GM12878 (cell line): ENCODE data around the gene VCP. TPM values are rescaled to one million over a fixed set of nuclear protein-coding genes. Genes with fewer than 3 reads are reported as not detected.

ENCODE experiments used
- ATAC-seq: fragments of 200-7000 bp; cut with Tn5 transposase; 3 replicates; pipeline ENCODE4 v1.9.1; 2020; ENCODE audit warnings: mild to moderate bottlenecking, moderate library complexity
- BruUV-seq: library from RNA; stranded (reverse); fragments of 400-500 nt; replicated peaks from 2 replicates; lab custom pipeline; 2021; lab: Mats Ljungman, UMichigan
- CTCF ChIA-PET: fragments of 300-600 bp; sonication (Branson Sonifier 250); formaldehyde crosslinking; extraction: SDS; loops from one replicate; lab custom pipeline; 2021; ENCODE audit warnings: inconsistent platforms; lab: Yijun Ruan, JAX
- POLR2A ChIA-PET: fragments of 350-600 bp; formaldehyde crosslinking; extraction: SDS; loops from one replicate; lab custom pipeline; 2021; ENCODE audit warnings: inconsistent platforms; lab: Charles Lee
- RAD21 ChIA-PET: fragments of 300-600 bp; sonication (Branson Sonifier 250); formaldehyde crosslinking; loops from one replicate; lab custom pipeline; 2023; ENCODE audit warnings: antibody characterized with exemption; ENCODE audit not compliant: unreplicated experiment; lab: Charles Lee
- SMC1A ChIA-PET: fragments of 300-600 bp; sonication (Branson Sonifier 250); formaldehyde crosslinking; loops from one replicate; lab custom pipeline; 2023; ENCODE audit not compliant: unreplicated experiment, uncharacterized antibody; lab: Charles Lee
- DNase-seq: peaks from one replicate; pipeline ENCODE4 v3.0.0-alpha.2; 2011; ENCODE audit warnings: low read depth, low spot score
- FAIRE-seq: peaks from 3 replicates; lab custom pipeline; 2011; peaks lifted over from hg19 to GRCh38; lab: Jason Lieb, UNC
- H2AFZ ChIP-seq: 2 replicates; pipeline ENCODE4 v1.6.0; 2011; ENCODE audit warnings: low read depth, low read length, control low read depth; ENCODE audit not compliant: control insufficient read depth
- H3K27ac ChIP-seq: 2 replicates; pipeline ENCODE4 v1.5.1; 2011; ENCODE audit warnings: control low read depth; ENCODE audit not compliant: control insufficient read depth, insufficient read depth
- H3K27me3 ChIP-seq, 2 experiments: replicated peaks in 1 of 2; 2 replicates each; pipeline versions ENCODE4 v1.6.0 to v1.6.1; 2011; ENCODE audit warnings: low read length in 1 of 2; ENCODE audit not compliant: control insufficient read depth in 2 of 2, insufficient read depth in 2 of 2
- H3K36me3 ChIP-seq, 2 experiments: 2 replicates each; pipeline ENCODE4 v1.5.1; 2011; ENCODE audit warnings: low read length in 1 of 2; ENCODE audit not compliant: control insufficient read depth in 2 of 2, insufficient read depth in 2 of 2
- H3K4me1 ChIP-seq: 2 replicates; pipeline ENCODE4 v1.6.1; 2011; ENCODE audit warnings: mild to moderate bottlenecking, low read length, moderate library complexity, mixed read lengths; ENCODE audit not compliant: control insufficient read depth, insufficient read depth
- H3K4me2 ChIP-seq: 2 replicates; pipeline ENCODE4 v1.6.0; 2011; ENCODE audit warnings: control low read depth; ENCODE audit not compliant: control insufficient read depth, insufficient read depth
- H3K4me3 ChIP-seq: fragments of 200-600 bp; sonication (generic); 2 replicates; pipeline ENCODE4 v1.5.1; 2016
- H3K79me2 ChIP-seq: 2 replicates; pipeline ENCODE4 v1.6.0; 2011; ENCODE audit warnings: low read length; ENCODE audit not compliant: control insufficient read depth, insufficient read depth
- H3K9ac ChIP-seq: 2 replicates; pipeline ENCODE4 v1.8.0; 2011; ENCODE audit warnings: low read length, control low read depth, mixed read lengths; ENCODE audit not compliant: control insufficient read depth, insufficient read depth
- H3K9me3 ChIP-seq: replicated peaks from 3 replicates; pipeline ENCODE4 v1.5.1; 2011; ENCODE audit warnings: mild to moderate bottlenecking, low read length; ENCODE audit not compliant: control insufficient read depth, insufficient read depth
- H4K20me1 ChIP-seq: 2 replicates; pipeline ENCODE4 v1.6.0; 2011; ENCODE audit not compliant: control insufficient read depth, insufficient read depth
- CBX5 ChIP-seq: sonication (generic); IDR thresholded peaks from 2 replicates; pipeline ENCODE4 v1.6.1; 2016; ENCODE audit warnings: low read depth, moderate library complexity, mild to moderate bottlenecking, inconsistent platforms
- CEBPB ChIP-seq, 2 experiments: fragments of 150-350 bp in 1 of 2; IDR thresholded peaks; 2 replicates each; pipeline ENCODE4 v1.6.1; 2012 to 2014; ENCODE audit warnings: low read depth in 2 of 2, low read length in 2 of 2, borderline replicate concordance in 1 of 2, inconsistent platforms in 1 of 2
- HCFC1 ChIP-seq: fragments of 150-350 bp; IDR thresholded peaks from 2 replicates; pipeline ENCODE4 v1.6.1; 2014; ENCODE audit warnings: low read length
- IRF4 ChIP-seq: IDR thresholded peaks from 2 replicates; pipeline ENCODE4 v1.6.1; 2011; ENCODE audit warnings: low read depth, low read length
- WGBS: methylation state at CpG from one replicate; pipeline ENCODE4 v1.1.6; 2016; ENCODE audit warnings: low lambda C conversion rate; ENCODE audit not compliant: insufficient replicate concordance, insufficient coverage; ENCODE audit errors: missing lambda C conversion rate; 5-methylcytosine and 5-hydroxymethylcytosine counted together
- in situ Hi-C: fragments of 300-500 bp; cut with MboI; formaldehyde crosslinking; loops from 9 replicates; pipeline ENCODE4 v1.14.3; 2018; ENCODE audit warnings: mixed read lengths
- intact Hi-C: fragments of 100-400 bp; cut with micrococcal nuclease; formaldehyde crosslinking; loops from one replicate; pipeline ENCODE4 v1.14.2; 2022; ENCODE audit not compliant: unreplicated experiment
- polyA plus RNA-seq, 11 experiments: library from polyadenylated mRNA; depleted of rRNA in 4 of 11; unstranded in 6 of 11; stranded (reverse) in 5 of 11; fragments of >200 nt; fragmentation: Nextera tagmentation in 4 of 11; fragmentation: Illumina TruSeq in 1 of 11; extraction: Ambion mirVana in 4 of 11; extraction: Trizol in 1 of 11; gene quantifications; 1 replicate in 1 of 11; 2 replicates in 10 of 11; pipeline versions ENCODE4 v1.2.1 to v1.2.3, GENCODE V29; 2011 to 2016; ENCODE audit warnings: inconsistent platforms in 2 of 11, missing spikeins in 2 of 11, low read depth in 1 of 11
- total RNA-seq, 4 experiments: library from RNA; depleted of rRNA in 3 of 4; stranded (reverse); fragments of >200 nt in 3 of 4; fragmentation: Illumina TruSeq in 1 of 4; extraction: Trizol in 1 of 4; gene quantifications; 2 replicates each; pipeline versions ENCODE4 v1.2.1 to v1.2.3, GENCODE V29; 2013 to 2021
- TF ChIP-seq, protein P1 (sequence below): fragments of 450-650 bp; IDR thresholded peaks from 2 replicates; pipeline ENCODE4 v1.6.1; 2014; ENCODE audit warnings: mild to moderate bottlenecking

Gene VCP
- total and polyA plus RNA-seq, 10 of the 15 experiments (the other 5 are each of a cell fraction or from before 2014, with no cell fraction given) = 7.4 to 327 (median 244) TPM

DNA sequence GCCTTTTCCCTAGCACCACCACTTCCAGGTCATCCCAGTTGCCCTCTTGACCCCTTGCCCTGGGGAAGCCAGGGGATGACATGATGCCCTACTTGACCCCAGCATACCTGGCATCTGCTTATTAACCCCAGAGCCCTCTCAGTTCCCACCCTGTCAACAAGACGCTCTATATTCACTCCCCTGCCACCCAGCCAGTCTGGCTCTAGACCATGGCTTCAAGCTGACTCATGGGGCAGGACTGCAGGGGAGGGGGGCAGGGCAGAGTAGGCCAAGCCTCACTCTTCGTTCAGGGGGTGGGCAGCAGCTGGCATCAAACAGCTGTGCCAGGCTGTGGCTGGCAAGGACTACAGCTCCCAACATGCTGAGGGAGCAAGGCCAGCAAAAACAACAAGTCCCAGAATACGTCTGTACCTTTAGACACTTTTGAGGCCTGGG, 37.9 kb upstream of the VCP start:
- Histone ChIP-seq H2AFZ (no peak overlapping the region), H3K27ac (no peak overlapping the region), H3K4me1 (peaks cover 24% of the 10 kb centered on the region), H3K79me2 (peaks cover 3% of the 10 kb centered on the region), H3K36me3 (peaks cover 2% of the 10 kb centered on the region in 2 experiments; a peak in 3 of 4 replicates), H3K27me3 (no peaks in the 10 kb centered on the region), H3K9me3 (no peaks in the 10 kb centered on the region), H3K4me2 (peak overlapping the region; percentile 86; the same call in 1 of the 2 replicates), H3K9ac (no peak overlapping the region; the same call in 1 of the 2 replicates), H3K4me3 (peak overlapping the region; percentile 98; the same call in 1 of the 2 replicates), H4K20me1 (no peaks in the 10 kb centered on the region)
- SMC1A ChIA-PET = no interaction called here
- intact Hi-C loops (loop anchor here (5.0 to 10.0 kb wide), 4 partner anchors 38 to 704 kb away; partner anchors contain the start of genes CREB3, HINT2, SPAG8 and TESK1), in situ Hi-C loops (no loop called here)
- 52% methylated on average over 3 of the region's 3 CpGs for WGBS
- ATAC-seq (no peak), DNase-seq (no peak), FAIRE-seq (no peak)
- RAD21 ChIA-PET = interaction anchor here (1.9 kb wide), 1 partner anchor 30 kb away, joined by 9 read pairs; the partner anchor contains the start of gene FANCG
- TF ChIP-seq HCFC1 (0 out of 2 replicates have a peak, but pooled peaks have one; percentile 25), IRF4 (no peak), CBX5 (no peak), CEBPB (IDR thresholded peaks at IDR 0.05; ENCODE audit: borderline replicate concordance in 1 of 2, low read depth in 2 of 2, low read length in 2 of 2) (no peak)
- TF ChIP-seq, protein P1, sequence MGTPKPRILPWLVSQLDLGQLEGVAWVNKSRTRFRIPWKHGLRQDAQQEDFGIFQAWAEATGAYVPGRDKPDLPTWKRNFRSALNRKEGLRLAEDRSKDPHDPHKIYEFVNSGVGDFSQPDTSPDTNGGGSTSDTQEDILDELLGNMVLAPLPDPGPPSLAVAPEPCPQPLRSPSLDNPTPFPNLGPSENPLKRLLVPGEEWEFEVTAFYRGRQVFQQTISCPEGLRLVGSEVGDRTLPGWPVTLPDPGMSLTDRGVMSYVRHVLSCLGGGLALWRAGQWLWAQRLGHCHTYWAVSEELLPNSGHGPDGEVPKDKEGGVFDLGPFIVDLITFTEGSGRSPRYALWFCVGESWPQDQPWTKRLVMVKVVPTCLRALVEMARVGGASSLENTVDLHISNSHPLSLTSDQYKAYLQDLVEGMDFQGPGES = no peak
- POLR2A ChIA-PET = interaction anchor here (0.8 to 1.7 kb wide), 2 partner anchors 14 to 31 kb away, joined by 5 read pairs; partner anchors contain the start of genes FANCG and PIGO
- BruUV-seq = no TSS peak
- CTCF ChIA-PET = interaction anchor here (0.6 to 1.4 kb wide), 3 partner anchors 10 to 1756 kb away, joined by 3 to 5 read pairs (median 4); partner anchors contain the start of gene PIGO
